ENCODE data around the gene CPXM1.

The CPXM1 gene

DNA sequence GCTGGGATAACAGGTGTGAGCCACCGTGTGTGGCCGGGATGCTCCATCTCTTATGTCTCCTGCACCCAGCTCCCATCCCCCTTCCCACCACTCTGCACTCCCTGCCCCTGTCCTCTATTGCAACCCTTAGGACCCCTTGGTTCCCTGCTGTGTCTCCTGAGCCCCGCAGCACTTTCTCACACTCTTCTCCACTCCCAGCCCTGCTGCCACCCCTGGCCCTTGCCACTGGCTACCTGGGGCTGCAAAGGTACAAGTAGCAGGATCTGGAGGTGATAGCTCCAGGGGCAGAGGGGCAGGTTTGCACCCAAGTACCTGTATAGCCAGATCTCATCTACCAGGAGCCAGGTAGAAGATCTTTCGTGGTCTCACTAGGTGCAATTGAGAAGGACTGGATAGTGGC, 6.6 kb upstream of the CPXM1 start:
- no peak for ATAC-seq (ENCODE audit: low read depth)
- Histone ChIP-seq H3K27me3 (ENCODE audit: insufficient read depth, poor library complexity, severe bottlenecking) (peaks cover 14% of the 10 kb centered on the region), H3K4me3 (ENCODE audit: severe bottlenecking) (no peak overlapping the region), H3K36me3 (ENCODE audit: low read depth) (no peaks in the 10 kb centered on the region), H3K4me1 (ENCODE audit: insufficient read depth, poor library complexity, severe bottlenecking) (no peaks in the 10 kb centered on the region), H3K27ac (ENCODE audit: poor library complexity, severe bottlenecking) (no peak overlapping the region), H3K9me3 (ENCODE audit: severe bottlenecking) (peaks cover 3% of the 10 kb centered on the region)
- TF ChIP-seq, protein P1, sequence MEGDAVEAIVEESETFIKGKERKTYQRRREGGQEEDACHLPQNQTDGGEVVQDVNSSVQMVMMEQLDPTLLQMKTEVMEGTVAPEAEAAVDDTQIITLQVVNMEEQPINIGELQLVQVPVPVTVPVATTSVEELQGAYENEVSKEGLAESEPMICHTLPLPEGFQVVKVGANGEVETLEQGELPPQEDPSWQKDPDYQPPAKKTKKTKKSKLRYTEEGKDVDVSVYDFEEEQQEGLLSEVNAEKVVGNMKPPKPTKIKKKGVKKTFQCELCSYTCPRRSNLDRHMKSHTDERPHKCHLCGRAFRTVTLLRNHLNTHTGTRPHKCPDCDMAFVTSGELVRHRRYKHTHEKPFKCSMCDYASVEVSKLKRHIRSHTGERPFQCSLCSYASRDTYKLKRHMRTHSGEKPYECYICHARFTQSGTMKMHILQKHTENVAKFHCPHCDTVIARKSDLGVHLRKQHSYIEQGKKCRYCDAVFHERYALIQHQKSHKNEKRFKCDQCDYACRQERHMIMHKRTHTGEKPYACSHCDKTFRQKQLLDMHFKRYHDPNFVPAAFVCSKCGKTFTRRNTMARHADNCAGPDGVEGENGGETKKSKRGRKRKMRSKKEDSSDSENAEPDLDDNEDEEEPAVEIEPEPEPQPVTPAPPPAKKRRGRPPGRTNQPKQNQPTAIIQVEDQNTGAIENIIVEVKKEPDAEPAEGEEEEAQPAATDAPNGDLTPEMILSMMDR (IDR thresholded peaks at IDR 0.05; ENCODE audit: poor library complexity, severe bottlenecking), result no peak
- DNase-seq (ENCODE audit: low spot score), result no peak

DNA sequence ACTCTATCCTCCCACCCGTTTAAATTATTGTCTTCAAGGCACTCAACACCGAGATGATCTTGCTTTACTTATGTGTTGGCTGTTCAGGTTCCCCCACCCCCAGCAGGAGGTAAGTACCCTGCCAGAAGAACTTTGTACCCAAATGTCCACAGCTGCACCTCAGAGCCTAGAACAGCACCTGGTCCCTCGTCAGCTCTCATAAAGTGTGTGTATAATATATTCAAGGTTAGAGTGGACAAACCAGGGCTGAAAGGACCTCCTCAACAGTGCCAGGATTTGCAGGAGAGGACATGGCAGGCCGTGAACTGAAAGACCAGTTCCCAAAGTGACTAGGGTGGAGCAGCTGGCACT, 5.9 kb upstream of the CPXM1 start:
- ATAC-seq (ENCODE audit: low read depth) (no peak), DNase-seq (ENCODE audit: low spot score) (no peak)
- H3K36me3 ChIP-seq (ENCODE audit: low read depth), result no peaks in the 10 kb centered on the region
- no peaks in the 10 kb centered on the region for H3K9me3 ChIP-seq (ENCODE audit: severe bottlenecking)
- H3K27me3 ChIP-seq (ENCODE audit: insufficient read depth, poor library complexity, severe bottlenecking), result peaks cover 21% of the 10 kb centered on the region
- no peak overlapping the region for H3K27ac ChIP-seq (ENCODE audit: poor library complexity, severe bottlenecking)
- H3K4me3 ChIP-seq (ENCODE audit: severe bottlenecking), result no peak overlapping the region
- TF ChIP-seq, protein P1 (IDR thresholded peaks at IDR 0.05; ENCODE audit: poor library complexity, severe bottlenecking), result no peak
- no peaks in the 10 kb centered on the region for H3K4me1 ChIP-seq (ENCODE audit: insufficient read depth, poor library complexity, severe bottlenecking)

DNA sequence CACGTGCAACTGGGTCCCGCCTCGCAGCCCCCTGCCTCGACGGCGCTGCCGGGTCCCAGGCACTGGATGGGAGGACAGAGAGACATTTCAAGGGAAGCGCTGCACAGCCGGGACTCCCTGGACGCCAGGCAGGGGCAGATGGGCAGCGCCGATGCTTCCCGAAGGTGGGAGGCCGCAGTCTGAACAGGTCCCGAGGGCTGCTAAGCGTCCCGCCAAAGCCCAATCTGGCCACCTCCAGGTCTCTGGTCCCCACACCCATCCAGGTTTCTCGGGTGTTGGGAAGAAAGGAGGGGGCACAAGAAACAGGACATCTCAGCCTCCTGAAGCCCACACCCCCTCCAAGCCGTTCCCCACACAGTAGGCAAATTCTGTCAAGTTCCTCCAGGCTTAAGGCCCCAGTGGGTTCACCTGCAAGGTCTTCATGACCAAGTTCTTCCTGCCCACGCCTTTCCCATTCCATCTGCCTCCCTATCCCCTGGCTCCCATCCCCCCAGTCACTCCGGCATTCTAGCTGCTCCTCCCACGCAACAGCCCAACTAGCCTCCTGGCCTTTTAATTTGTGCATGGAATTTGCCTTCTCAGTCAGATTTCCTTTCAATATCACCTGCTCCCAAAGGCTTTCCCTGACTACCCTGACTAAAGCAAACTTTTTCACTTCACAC, 5.4 kb upstream of the CPXM1 start:
- Histone ChIP-seq H3K9me3 (ENCODE audit: severe bottlenecking) (no peaks in the 10 kb centered on the region), H3K4me1 (ENCODE audit: insufficient read depth, poor library complexity, severe bottlenecking) (no peaks in the 10 kb centered on the region), H3K4me3 (ENCODE audit: severe bottlenecking) (no peak overlapping the region), H3K27me3 (ENCODE audit: insufficient read depth, poor library complexity, severe bottlenecking) (peaks cover 26% of the 10 kb centered on the region), H3K27ac (ENCODE audit: poor library complexity, severe bottlenecking) (no peak overlapping the region), H3K36me3 (ENCODE audit: low read depth) (no peaks in the 10 kb centered on the region)
- no peak for ATAC-seq (ENCODE audit: low read depth)
- TF ChIP-seq, protein P1 (IDR thresholded peaks at IDR 0.05; ENCODE audit: poor library complexity, severe bottlenecking), result no peak
- no peak for DNase-seq (ENCODE audit: low spot score)

DNA sequence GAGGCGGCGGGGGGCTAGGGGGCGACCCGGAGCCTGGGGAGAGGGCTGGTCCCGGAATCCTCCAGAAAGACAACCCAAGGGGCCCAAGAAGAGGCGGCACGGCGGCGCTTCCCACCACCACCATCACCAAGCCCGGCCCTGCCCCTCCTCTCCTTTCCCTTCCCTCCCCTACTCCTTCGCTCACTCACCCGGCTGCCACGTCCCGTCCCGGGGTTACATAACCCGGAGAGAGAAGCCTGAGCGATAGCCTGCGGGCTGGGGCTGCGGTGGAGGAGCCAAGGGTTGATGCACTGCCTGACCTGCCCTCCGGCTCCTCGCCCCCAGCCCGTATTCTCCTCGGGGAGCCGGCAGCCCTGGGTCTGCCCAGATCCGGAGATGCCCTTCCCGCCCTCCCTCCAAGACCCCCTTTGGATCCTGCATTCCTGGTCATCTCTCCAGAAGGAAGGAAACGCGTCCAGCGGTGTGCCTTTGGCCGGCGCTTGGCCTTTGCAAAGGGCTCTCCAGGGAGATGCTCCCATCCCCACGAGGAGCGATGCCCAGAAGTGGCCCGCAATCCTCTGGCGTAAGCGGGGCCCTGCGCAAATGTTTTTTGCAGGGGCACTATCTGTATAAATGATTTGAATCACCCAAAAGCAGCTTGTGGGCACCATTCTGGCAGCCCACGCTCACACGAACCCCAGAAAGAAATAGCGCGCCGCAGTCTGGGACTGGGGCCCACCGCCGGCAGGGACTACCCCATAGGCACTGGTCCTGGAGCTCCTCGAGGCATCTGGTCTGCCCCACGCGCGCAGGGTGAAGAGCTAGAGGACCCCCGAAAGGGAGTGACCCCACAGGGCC, 4.6 kb upstream of the CPXM1 start:
- no peaks in the 10 kb centered on the region for H3K4me1 ChIP-seq (ENCODE audit: insufficient read depth, poor library complexity, severe bottlenecking)
- no peaks in the 10 kb centered on the region for H3K36me3 ChIP-seq (ENCODE audit: low read depth)
- H3K9me3 ChIP-seq (ENCODE audit: severe bottlenecking), result no peaks in the 10 kb centered on the region
- no peak overlapping the region for H3K4me3 ChIP-seq (ENCODE audit: severe bottlenecking)
- ATAC-seq (ENCODE audit: low read depth) (no peak), DNase-seq (ENCODE audit: low spot score) (no peak)
- H3K27me3 ChIP-seq (ENCODE audit: insufficient read depth, poor library complexity, severe bottlenecking), result peaks cover 33% of the 10 kb centered on the region
- TF ChIP-seq, protein P1 (IDR thresholded peaks at IDR 0.05; ENCODE audit: poor library complexity, severe bottlenecking), result no peak
- no peak overlapping the region for H3K27ac ChIP-seq (ENCODE audit: poor library complexity, severe bottlenecking)

Data from RWPE2 (cell line).